GM19467 (cell line): ENCODE results near the gene DOCK4.
A peak's percentile ranks its signal among the peaks of the same experiment; 100 is the strongest.
"Not testable (repeated sequence)": the region's sequence is repeated elsewhere in the genome, so short reads cannot be mapped to it uniquely, and the experiment has no call there.

Experiments
- ATAC-seq: cut with Tn5 transposase; IDR thresholded peaks from one replicate; pipeline ENCODE4 v1.9.1; 2021; ENCODE audit warnings: mild to moderate bottlenecking, moderate library complexity; ENCODE audit not compliant: unreplicated experiment

DOCK4 gene

DNA sequence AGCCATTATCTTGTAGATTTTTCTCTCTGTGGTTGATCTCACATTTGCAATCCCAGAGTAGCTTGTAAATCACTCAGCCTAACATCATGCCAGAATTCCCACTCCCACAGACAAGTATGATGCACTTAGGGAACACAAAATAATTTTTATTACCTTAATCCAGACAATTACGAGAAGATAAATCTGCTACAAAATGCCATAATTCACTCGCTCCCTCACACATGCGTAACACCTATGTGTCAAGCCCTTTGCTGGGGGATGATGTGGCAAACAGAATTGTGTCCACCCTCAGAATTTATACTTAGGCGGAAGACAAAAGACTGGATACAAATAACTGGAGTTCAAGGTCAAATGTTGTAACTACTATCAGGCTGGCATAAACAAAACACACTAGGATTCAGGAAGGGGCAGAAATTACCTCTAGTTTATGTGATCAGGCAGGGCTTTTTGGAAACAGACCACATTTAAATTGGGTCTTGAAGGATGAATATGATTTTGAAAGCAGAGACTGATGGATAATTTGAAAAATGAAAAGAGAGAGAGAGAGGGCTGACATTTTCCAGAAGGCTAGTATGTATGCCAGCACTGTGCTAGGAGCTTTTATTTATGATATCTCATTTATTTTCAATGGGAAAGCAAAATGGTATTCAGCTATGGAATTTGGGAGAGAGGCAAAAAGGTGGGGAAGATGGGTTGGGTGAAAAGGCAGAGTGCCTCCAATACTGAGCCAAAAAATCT is 69.8 kb downstream of the DOCK4 start:
- ATAC-seq = no peak

DNA sequence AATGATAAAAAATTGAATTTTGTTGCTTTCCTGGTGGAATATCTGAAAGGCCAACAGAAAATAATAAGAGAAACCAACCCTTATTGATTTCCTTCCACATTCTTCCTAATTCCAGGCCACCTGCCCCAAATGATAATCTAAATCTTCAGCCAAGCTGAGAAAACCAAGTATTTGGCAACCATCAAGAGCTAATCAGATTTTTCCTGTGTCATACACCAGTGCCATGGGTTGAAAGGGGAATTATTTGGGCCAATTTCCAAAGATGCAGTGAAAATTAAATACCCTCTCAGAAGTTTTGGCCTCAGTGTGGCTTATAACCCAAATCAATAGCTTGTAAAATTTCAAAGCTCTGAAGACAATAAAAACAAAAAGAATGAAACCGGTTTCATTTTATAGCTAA is 70.4 kb downstream of the DOCK4 start:
- ATAC-seq = no peak

DNA sequence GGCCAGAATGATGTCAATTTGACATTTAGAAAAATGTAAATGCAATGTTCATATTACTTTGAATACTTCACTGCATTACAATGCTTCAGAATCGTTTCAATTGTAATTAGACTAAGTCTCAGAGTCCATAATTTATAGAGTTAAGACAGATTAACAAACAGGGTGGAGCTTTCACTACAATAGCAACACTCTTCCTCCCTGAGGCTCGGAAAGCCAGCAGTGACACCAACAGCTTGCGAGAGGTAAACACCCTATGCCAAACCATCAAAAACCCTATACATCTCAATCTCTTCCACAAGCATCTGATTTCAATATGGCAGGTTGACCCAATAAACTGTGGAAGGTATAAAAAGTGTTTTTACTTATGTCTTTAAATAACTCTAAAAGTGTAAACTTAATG is 72.2 kb downstream of the DOCK4 start:
- no peak for ATAC-seq

DNA sequence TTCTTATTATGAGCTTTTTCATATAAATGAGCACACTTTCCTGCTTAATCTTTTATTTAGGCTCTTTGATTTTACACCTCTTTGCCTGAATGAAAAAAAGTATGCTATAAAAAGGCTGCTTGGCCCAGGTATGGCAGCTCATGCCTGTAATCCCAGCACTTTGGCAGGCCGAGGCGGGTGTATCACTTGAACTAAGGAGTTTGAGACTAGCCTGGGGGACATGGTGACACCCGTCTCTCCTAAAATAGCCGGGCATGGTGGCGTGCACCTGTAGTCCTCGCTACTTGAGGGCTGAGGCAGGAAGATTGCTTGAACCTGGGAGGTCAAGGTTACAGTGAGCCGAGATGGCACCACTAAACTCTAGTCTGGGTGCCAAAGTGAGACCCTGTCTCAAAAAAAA is 72.9 kb downstream of the DOCK4 start:
- no peak for ATAC-seq

DNA sequence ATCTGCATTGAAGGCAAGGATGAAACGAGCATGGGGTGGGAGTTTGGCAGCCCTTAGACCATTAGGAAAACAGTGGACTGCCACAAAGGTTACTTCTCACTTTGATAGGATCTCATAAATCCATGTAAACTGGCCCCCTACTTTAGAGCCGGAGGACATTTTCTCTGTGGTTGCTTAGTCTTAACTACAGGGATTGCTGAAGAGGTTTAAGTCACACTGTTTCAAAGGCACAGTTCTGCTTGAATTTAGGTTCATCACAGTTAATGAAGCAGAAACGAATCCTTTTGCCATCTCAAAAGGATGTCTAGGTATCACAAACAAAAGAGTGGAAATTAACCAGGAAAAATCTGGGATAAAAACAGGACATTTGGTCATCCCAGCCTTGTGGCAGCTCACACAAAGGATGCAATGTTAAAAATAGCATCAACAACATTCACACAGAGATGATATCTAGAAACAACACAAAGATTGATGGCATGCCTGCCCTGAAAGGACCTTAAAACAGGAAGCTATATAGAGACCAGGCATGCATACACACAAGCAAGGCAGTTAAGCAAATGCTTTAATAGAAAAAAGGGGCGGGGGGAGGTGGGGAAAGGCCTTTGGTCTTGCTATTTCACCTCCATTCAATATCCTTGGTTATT is 74.0 kb downstream of the DOCK4 start:
- no peak for ATAC-seq

DNA sequence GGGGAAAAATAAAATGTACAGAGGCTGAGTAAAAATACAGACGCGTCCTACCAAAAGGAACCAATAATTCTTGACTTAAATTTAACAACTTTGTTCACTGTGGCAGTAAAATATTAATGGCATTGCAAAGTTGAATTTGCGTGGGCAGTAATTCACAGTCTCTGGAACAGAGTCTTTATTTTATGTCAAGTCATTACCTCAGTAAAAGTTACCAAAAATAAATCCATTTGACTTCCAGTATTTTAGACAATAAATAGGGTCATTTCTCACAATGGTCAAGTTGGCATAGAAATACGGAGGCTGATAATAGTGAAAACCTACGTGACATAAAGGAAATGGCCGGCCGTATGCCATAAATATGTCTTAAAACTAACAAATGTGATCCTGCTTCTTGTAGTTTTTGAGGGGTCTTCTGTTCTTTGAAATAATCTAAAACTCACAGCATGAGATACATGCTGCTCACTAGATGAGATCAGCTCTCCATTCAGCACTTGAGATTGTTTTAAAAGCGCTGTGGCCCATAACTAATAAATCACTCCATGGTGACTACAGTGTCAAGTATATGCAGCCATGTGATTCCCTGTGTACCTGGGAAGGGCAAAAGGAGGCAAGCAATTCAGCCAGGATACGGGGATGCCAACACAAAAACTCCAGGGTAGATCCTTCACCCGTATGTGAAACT is 75.3 kb downstream of the DOCK4 start:
- ATAC-seq = no peak

DNA sequence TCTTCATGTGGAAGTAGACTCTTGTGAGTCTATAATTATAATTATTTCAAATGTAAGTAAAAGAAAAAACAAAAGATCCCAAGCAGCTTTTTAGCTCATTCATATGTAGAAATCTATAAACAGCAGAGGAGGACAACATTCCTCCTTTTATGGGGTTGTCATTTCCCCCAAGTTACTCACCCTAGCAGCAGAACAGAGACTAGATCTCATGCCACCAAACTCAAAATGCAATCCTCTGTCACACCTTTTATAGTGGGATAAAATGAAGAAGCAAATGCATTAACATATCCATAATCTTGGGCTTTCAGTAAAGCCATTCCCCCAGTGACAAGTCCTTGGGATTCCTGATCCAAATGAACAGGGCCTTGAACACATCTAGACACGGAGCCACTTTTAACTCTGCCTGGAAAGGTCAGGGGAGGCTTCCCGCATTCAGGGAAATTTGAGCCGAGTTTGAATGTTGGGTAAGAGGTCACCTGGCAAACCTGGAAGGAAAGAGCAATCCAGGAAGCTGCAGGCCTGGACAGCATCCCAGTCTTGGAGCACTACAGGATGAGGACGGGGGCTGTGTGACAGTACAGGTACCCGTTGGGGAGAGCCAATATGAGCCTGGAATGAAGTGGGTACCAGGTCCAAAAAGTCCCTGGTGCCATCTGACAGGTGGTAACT is 76.4 kb downstream of the DOCK4 start:
- no peak for ATAC-seq

DNA sequence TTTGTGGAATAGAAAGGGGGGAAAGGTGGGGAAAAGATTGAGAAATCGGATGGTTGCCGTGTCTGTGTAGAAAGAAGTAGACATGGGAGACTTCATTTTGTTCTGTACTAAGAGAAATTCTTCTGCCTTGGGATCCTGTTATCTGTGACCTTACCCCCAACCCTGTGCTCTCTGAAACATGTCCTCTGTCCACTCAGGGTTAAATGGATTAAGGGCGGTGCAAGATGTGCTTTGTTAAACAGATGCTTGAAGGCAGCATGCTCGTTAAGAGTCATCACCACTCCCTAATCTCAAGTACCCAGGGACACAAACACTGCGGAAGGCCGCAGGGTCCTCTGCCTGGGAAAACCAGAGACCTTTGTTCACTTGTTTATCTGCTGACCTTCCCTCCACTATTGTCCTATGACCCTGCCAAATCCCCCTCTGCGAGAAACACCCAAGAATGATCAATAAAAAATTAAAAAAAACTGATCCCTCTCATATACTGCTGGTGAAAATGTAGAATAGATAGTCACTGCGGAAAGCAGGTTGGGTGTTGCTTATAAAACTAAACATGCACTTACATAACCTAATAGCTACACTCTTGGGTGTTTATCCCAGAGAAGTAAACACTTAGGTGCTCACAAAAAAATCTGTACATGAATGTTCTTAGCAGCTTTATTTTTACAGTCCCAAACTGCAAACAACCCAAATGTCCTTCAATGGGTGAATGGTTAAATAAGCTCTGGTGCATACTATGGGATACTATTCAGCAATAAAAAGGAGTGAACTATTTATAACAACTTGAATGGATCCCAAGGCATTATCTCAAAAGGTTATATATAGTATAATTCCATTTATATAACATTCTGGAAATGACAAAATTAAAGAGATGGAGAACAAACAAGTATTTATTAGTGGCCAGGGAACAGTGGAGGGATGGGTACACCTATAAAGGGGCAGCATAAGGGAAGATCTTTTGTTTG is 77.5 kb downstream of the DOCK4 start:
- ATAC-seq = not testable (repeated sequence)

DNA sequence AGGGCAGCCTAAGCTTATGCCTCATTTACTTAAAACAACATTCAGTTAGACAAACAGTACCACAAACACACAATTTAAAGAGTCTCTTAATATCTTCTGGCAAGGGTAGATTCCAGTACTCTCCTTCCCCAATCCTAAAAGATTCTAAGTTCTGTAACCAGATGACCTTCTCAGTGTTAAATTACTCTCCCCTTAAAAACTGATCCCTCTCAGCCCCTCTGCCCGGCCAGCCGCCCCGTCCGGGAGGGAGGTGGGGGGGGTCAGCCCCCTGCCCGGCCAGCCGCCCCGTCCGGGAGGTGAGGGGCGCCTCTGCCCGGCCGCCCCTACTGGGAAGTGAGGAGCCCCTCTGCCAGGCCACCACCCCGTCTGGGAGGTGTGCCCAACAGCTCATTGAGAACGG is 78.2 kb downstream of the DOCK4 start:
- not testable (repeated sequence) for ATAC-seq

DNA sequence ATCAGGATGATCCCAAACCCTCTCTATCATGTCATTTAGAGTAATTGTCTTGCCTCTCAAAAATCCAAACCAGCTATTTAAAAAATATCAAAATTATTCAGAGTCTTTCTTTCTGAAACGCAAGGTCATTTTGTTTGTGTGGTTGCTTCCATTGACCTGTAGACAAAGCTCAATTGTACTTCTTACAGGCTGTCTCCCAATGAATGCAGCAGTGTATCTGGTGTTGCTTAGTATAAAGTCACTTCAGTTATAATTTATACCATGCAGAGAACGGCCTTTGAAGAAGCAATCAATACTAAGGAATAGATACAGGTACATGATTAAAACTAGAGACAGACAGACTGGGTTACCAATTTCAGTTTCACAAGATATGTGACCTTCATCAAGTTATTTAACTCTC is 80.9 kb downstream of the DOCK4 start:
- ATAC-seq = no peak

DNA sequence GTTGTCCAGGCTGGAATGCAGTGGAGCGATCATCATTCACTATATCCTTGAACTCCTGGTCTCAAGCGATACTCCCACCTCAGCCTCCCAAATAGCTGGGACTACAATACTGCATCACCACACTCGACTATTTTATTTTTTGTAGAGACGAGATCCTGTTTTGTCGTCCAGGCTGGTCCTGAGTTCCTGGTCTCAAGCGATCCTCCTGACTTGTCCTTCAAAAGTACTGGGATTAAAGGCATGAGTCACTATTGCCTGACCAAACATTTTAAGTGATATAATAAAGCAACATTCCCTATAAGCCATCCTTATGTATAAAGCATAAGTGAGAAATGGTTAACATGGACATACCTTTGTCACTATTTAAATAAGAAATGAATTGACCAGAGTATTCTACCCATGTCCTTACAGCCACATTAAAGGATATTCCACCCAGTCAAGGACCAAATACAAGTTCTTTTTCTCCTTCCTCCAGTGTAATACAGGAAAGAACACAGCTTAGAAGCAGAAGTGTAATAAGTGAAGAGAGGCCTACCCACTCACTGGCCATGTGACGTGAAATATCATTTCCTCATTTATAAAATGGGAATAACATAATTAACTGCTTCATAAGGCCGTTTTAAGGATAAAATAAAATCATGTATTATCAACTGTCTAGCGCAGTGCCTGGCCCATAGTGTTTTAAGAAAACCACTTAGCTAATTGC is 82.0 kb downstream of the DOCK4 start:
- ATAC-seq = no peak

DNA sequence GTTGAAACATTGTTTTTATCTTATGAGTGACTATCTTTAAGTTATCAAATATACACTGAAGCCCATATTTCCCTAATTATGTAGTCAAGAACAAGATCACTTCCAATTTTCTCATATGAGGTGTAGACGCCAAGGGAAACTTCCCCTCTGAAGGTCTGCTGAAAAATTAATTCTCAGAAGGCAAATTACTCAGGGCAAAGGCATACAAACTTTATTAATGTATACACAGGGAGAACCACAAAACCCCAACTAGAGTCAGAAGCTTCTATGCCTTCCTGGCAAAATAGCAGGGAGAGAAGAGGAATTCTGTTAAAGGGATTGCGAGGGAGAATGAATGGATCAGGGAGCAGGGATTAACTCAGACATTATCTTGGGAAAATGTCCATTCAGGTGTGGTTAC is 83.4 kb downstream of the DOCK4 start:
- ATAC-seq = no peak

DNA sequence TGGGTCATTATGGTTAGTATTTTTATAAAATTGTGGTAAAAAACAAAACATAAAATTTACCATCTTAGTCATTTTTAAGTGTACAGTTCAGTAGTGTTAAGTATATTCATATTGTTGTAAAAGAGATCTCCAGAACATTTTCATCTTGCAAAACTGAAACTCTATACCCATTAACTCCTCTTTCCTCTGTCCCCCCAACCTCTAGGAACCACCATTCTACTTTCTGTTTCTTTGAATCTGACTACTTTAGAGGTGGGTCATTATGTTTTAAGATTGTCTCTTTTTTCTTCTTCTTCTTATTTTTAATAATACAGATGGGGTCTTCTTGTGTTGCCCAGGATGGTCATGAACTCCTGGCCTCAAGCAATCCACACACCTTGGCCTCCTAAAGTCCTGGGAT is 84.1 kb downstream of the DOCK4 start:
- no peak for ATAC-seq

DNA sequence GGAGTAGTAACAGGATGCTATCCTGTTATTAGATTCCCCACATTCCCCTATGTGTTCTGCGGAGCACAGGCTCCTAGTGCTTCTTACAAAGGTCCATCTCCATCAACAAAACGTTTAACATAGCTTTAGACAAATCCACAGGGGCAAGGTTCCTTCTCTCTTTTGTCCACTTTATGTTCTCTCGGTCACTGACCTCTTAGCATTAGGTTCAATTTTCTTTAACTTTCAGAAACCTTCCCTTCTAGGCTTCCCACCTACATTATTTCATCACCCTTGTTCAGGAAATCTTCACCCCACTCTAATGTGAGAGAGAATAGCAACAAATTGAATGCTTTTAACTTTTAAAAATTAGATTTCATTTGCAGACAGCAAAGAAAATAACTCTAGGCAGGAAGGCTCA is 84.9 kb downstream of the DOCK4 start:
- ATAC-seq = no peak

DNA sequence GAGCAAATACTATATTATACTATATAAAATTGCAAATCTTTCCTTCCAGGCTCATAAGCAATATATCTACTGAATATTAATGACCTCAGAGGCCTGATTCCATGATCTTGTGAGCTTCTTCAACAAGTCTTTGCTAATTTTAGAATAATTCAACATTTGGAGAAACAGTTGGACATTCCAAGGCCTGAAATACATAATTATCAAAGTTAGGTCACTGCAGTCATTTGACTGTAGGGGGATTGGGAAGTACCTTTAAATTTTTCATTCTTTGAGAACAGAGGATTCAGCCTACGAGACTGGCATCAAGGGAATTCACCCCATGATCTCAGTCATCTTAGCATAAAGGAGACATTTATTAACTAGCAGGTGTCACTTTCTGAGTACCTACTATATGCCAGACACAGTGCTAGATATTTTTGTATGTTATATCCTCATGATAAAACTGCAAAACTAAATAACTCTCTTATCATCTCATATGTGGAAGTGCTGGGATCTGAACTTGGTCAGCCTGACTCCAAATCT is 85.4 kb downstream of the DOCK4 start:
- peak; percentile 49 for ATAC-seq

DNA sequence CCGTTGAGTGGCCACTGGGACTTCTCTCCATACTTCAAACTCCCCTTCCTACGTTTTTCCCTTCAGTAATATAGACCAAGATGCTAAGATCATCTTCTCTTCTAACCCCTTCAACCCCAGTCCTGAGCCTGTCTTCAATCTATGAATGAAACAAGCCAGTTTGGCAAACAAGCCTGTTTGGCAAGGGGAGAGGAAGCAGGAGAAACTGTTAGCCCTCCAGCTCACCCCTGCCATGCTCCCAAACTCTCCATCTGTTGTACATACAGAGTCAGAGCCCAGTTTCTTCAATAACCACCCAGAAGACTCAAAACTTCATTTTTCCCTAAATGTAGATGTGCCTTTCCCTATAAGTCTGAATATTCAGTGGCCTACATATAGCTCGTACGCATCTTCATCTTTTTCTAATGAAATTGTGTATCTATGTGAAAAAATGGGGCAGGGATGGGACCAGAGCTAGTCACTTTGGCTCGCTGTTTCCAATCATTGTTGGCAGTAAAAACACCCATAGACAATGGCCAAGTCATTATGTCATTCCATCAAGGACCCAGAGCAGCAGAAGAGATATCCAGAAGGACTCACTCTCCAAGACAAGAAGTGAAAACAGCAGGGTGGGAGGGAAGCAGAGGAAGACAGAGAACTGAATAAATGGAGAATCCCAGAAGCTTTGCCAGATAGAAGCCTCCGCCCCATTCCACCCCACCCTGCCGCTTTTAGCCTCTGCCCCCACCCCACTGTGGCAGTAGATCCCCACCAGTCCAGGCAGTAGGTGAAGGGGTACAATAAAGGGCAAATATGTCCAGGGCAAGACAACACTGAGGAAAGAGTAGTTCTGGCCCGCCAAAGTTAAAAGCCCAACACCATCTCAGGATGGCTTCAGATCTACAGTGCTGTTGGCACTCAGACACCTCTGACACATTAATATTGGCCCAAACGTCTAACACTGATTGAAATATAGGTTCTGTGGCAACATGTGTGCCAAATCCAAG is 87.3 kb downstream of the DOCK4 start:
- ATAC-seq = no peak

DNA sequence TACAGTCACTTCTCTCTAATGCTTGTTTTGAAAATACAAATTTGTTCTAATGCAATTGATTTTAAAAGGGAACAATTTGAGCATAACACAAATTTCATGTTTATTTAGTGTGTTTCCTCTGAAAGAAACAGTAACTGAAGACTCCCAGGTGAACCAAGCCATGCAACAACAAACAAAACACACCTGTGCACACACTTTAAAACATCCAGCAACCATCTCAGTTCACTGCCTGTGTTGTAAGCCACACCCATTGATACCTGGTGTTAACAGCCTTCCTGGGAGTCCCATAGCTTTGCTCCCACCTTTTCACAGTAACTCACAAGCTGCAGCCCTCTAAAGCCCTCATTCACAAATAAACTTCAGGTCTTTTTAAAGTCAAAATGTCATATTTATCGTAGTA is 89.3 kb downstream of the DOCK4 start:
- no peak for ATAC-seq

DNA sequence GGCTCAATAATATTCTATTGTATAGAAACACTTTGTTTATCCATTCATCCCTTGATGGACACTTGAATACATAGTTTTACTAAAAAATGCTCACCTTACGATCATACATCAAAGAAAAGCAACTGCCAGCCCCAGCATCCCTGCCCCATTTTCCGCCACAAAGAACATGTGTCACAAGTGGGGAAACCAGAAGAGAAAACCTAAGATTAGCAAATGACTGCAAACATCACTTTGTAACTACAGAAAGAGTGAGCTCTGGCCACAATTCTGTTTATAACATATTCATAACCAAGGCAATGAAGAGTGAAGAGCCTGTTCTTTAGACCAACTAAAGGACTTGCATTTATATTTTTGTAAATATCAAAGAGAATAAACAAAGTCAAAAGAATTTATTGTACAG is 89.8 kb downstream of the DOCK4 start:
- ATAC-seq = no peak

DNA sequence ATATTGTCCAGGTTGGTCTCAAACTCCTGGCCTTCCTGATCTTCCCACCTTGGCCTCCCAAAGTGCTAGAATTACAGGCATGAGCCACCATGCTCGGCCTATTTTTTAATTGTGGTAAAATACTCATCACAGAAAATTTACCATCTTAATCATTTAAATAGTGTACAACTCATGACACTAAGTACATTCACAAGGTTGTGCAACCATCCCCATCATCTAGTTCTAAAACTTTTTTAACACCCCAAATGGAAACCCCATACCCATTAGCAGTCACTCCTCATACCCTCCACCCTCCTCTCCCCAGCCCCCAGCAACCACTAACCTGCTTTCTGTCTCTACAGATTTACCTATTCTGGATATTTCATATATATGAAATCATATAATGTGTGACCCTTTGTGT is 90.3 kb downstream of the DOCK4 start:
- ATAC-seq = no peak
